OCI-LY7 (cell line): ENCODE data around the gene SREBF1. TPM values are rescaled to one million over a fixed set of nuclear protein-coding genes. Genes with fewer than 3 reads are reported as not detected.

Source experiments
- BruUV-seq: library from RNA; stranded (reverse); fragments of 400-500 nt; replicated peaks from 2 replicates; lab custom pipeline; 2021; lab: Mats Ljungman, UMichigan
- CTCF ChIA-PET: fragments of 300-600 bp; sonication (Branson Sonifier 250); formaldehyde crosslinking; loops from one replicate; lab custom pipeline; 2022; ENCODE audit warnings: antibody characterized with exemption; ENCODE audit not compliant: unreplicated experiment; lab: Charles Lee
- POLR2A ChIA-PET: fragments of 300-600 bp; sonication (Branson Sonifier 250); formaldehyde crosslinking; loops from one replicate; lab custom pipeline; 2022; ENCODE audit warnings: antibody characterized with exemption; lab: Charles Lee
- DNase-seq: peaks from one replicate; pipeline ENCODE4 v3.0.0-alpha.2; 2015; ENCODE audit warnings: low spot score
- H2AFZ ChIP-seq: fragments of 200-600 bp; sonication (generic), shearing (Covaris generic); 2 replicates; pipeline ENCODE4 v1.6.1; 2014; ENCODE audit warnings: mild to moderate bottlenecking, antibody characterized with exemption, low read length, moderate library complexity
- H3K27ac ChIP-seq: fragments of 200-600 bp; sonication (generic); 2 replicates; pipeline ENCODE4 v1.5.1; 2014; ENCODE audit warnings: mixed run types, low read depth, mild to moderate bottlenecking, moderate library complexity, low read length, inconsistent platforms; ENCODE audit not compliant: poor library complexity, severe bottlenecking
- H3K36me3 ChIP-seq: fragments of 200-600 bp; sonication (generic); 2 replicates; pipeline ENCODE4 v1.6.1; 2014; ENCODE audit warnings: mild to moderate bottlenecking, antibody characterized with exemption, low read length, moderate library complexity, mixed read lengths; ENCODE audit not compliant: insufficient read depth
- H3K4me1 ChIP-seq: fragments of 200-600 bp; sonication (generic); 2 replicates; pipeline ENCODE4 v1.5.1; 2014; ENCODE audit warnings: mild to moderate bottlenecking, low read length; ENCODE audit not compliant: insufficient read depth, poor library complexity, severe bottlenecking
- H3K4me2 ChIP-seq: fragments of 200-600 bp; sonication (generic); 2 replicates; pipeline ENCODE4 v1.6.1; 2014; ENCODE audit warnings: mild to moderate bottlenecking, low read length
- H3K4me3 ChIP-seq: fragments of 200-600 bp; sonication (generic); 2 replicates; pipeline ENCODE4 v1.5.1; 2014; ENCODE audit warnings: mild to moderate bottlenecking, low read depth, low read length; ENCODE audit not compliant: poor library complexity, severe bottlenecking
- H3K79me2 ChIP-seq: fragments of 200-600 bp; sonication (generic); 2 replicates; pipeline ENCODE4 v1.6.1; 2016; ENCODE audit warnings: low read depth, mild to moderate bottlenecking, low read length, moderate library complexity, mixed read lengths; ENCODE audit not compliant: insufficient read depth
- H3K9me2 ChIP-seq: fragments of 200-600 bp; sonication (generic); 2 replicates; pipeline ENCODE4 v1.6.1; 2016; ENCODE audit warnings: mild to moderate bottlenecking, low read length, mixed read lengths; ENCODE audit not compliant: insufficient read depth
- H3K9me3 ChIP-seq: fragments of 200-600 bp; sonication (generic); 2 replicates; pipeline ENCODE4 v1.6.1; 2014; ENCODE audit warnings: mild to moderate bottlenecking, mixed run types, low read length, mixed read lengths
- H4K20me1 ChIP-seq: fragments of 200-600 bp; sonication (generic); 2 replicates; pipeline ENCODE4 v1.6.1; 2014; ENCODE audit warnings: mild to moderate bottlenecking, antibody characterized with exemption, low read length, moderate library complexity, mixed read lengths; ENCODE audit not compliant: insufficient read depth
- EZH2phosphoT487 ChIP-seq: fragments of 200-600 bp; sonication (generic); IDR thresholded peaks from 2 replicates; pipeline ENCODE4 v1.6.1; 2018; ENCODE audit warnings: low read depth, borderline replicate concordance, mild to moderate bottlenecking, mixed run types, antibody characterized with exemption, low read length, moderate library complexity, mixed read lengths
- intact Hi-C: fragments of 100-400 bp; cut with micrococcal nuclease; formaldehyde crosslinking; loops from one replicate; pipeline ENCODE4 v1.10.0; 2022; ENCODE audit not compliant: unreplicated experiment
- total RNA-seq, 2 experiments: library from RNA; depleted of rRNA in 1 of 2; stranded (reverse); fragments of >200 nt in 1 of 2; shearing (Covaris generic) in 1 of 2; gene quantifications; 2 replicates each; pipeline ENCODE4 v1.2.3, GENCODE V29; 2014 to 2022
- TF ChIP-seq, protein P1 (sequence below): fragments of 200-600 bp; sonication (generic); conservative IDR thresholded peaks from 2 replicates; pipeline ENCODE4 v1.5.1; 2014; ENCODE audit warnings: mild to moderate bottlenecking, antibody characterized with exemption, low read length, moderate library complexity, mixed read lengths

The SREBF1 gene
- total RNA-seq, 2 experiments from 2014 or later, result 70.4 to 187 TPM

- no peak for TF ChIP-seq EZH2phosphoT487
- peaks cover 31% of the 10 kb centered on the region for H3K36me3 ChIP-seq
- no peaks in the 10 kb centered on the region for H3K9me3 ChIP-seq
- CTCF ChIA-PET, result no interaction called here
- peaks cover 57% of the 10 kb centered on the region for H3K79me2 ChIP-seq
- H3K4me3 ChIP-seq, result no peak overlapping the region
- no peak overlapping the region for H3K27ac ChIP-seq
- peaks cover 71% of the 10 kb centered on the region for H3K4me1 ChIP-seq
- intact Hi-C loops, result no loop called here
- H2AFZ ChIP-seq, result no peak overlapping the region
- no peak overlapping the region for H3K4me2 ChIP-seq
- H4K20me1 ChIP-seq, result no peaks in the 10 kb centered on the region
- DNase-seq, result no peak
- no TSS peak for BruUV-seq
- POLR2A ChIA-PET, result interaction anchor here (0.6 kb wide), 1 partner anchor 189 kb away, joined by 4 read pairs; no protein-coding TSS in a partner anchor
- H3K9me2 ChIP-seq, result no peaks in the 10 kb centered on the region
Observed at GRCh38 chr17:17831208-17832031, 5.4 kb downstream of the SREBF1 start.

GRCh38 chr17:17830740-17831207, 6.0 kb downstream of the SREBF1 start:
- Histone ChIP-seq H3K4me2 (no peak overlapping the region), H3K4me3 (no peak overlapping the region), H2AFZ (no peak overlapping the region), H3K9me2 (no peaks in the 10 kb centered on the region), H3K9me3 (no peaks in the 10 kb centered on the region), H4K20me1 (no peaks in the 10 kb centered on the region), H3K79me2 (peaks cover 55% of the 10 kb centered on the region), H3K27ac (no peak overlapping the region), H3K36me3 (peaks cover 36% of the 10 kb centered on the region), H3K4me1 (peaks cover 75% of the 10 kb centered on the region)
- BruUV-seq, result no TSS peak
- ChIA-PET POLR2A (interaction anchor here (0.6 kb wide), 1 partner anchor 23 kb away, joined by 3 read pairs; no protein-coding TSS in a partner anchor), CTCF (no interaction called here)
- intact Hi-C loops, result no loop called here
- DNase-seq, result no peak
- TF ChIP-seq EZH2phosphoT487, result no peak
- TF ChIP-seq, protein P1, sequence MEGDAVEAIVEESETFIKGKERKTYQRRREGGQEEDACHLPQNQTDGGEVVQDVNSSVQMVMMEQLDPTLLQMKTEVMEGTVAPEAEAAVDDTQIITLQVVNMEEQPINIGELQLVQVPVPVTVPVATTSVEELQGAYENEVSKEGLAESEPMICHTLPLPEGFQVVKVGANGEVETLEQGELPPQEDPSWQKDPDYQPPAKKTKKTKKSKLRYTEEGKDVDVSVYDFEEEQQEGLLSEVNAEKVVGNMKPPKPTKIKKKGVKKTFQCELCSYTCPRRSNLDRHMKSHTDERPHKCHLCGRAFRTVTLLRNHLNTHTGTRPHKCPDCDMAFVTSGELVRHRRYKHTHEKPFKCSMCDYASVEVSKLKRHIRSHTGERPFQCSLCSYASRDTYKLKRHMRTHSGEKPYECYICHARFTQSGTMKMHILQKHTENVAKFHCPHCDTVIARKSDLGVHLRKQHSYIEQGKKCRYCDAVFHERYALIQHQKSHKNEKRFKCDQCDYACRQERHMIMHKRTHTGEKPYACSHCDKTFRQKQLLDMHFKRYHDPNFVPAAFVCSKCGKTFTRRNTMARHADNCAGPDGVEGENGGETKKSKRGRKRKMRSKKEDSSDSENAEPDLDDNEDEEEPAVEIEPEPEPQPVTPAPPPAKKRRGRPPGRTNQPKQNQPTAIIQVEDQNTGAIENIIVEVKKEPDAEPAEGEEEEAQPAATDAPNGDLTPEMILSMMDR, result no peak

GRCh38 chr17:17830269-17830567, 6.6 kb downstream of the SREBF1 start:
- Histone ChIP-seq H3K4me1 (peaks cover 75% of the 10 kb centered on the region), H3K4me3 (no peak overlapping the region), H4K20me1 (no peaks in the 10 kb centered on the region), H3K4me2 (no peak overlapping the region), H2AFZ (no peak overlapping the region), H3K27ac (no peak overlapping the region), H3K9me3 (no peaks in the 10 kb centered on the region), H3K79me2 (peaks cover 50% of the 10 kb centered on the region), H3K36me3 (peaks cover 38% of the 10 kb centered on the region), H3K9me2 (no peaks in the 10 kb centered on the region)
- CTCF ChIA-PET, result no interaction called here
- no TSS peak for BruUV-seq
- intact Hi-C loops, result no loop called here
- TF ChIP-seq EZH2phosphoT487, result no peak
- TF ChIP-seq, protein P1, result no peak
- no peak for DNase-seq
- POLR2A ChIA-PET, result interaction anchor here (0.6 kb wide), 1 partner anchor 22 kb away, joined by 3 read pairs; no protein-coding TSS in a partner anchor
